ENCODE data around the gene SYNJ2.

GRCh38 chr6:157955675-157956074 is 26.0 kb upstream of the SYNJ2 start:
- no peak for TF ChIP-seq POLR2A (IDR thresholded peaks at IDR 0.05; ENCODE audit: low read depth, low read length)
- TF ChIP-seq TAF1 (IDR thresholded peaks at IDR 0.05; ENCODE audit: low read depth, low read length) = no peak
- no peak for TF ChIP-seq POLR2AphosphoS5 (IDR thresholded peaks at IDR 0.05; ENCODE audit: low read depth, low read length)
- no peak for TF ChIP-seq SPI1 (IDR thresholded peaks at IDR 0.05; ENCODE audit: low read depth, low read length)

Measured in GM12891 (cell line).